Placental pericyte (primary cell): ENCODE measurements around the gene BARX1. TPM values are rescaled to one million over a fixed set of nuclear protein-coding genes. Genes with fewer than 3 reads are reported as not detected.

ENCODE experiments used
- total RNA-seq: library from RNA; depleted of rRNA; stranded (reverse); fragments of >200 nt; gene quantifications from 2 replicates; pipeline ENCODE4 v1.2.3, GENCODE V29; 2012

BARX1 gene, protein sequence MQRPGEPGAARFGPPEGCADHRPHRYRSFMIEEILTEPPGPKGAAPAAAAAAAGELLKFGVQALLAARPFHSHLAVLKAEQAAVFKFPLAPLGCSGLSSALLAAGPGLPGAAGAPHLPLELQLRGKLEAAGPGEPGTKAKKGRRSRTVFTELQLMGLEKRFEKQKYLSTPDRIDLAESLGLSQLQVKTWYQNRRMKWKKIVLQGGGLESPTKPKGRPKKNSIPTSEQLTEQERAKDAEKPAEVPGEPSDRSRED
- total RNA-seq = not detected in 2 replicates

DNA sequence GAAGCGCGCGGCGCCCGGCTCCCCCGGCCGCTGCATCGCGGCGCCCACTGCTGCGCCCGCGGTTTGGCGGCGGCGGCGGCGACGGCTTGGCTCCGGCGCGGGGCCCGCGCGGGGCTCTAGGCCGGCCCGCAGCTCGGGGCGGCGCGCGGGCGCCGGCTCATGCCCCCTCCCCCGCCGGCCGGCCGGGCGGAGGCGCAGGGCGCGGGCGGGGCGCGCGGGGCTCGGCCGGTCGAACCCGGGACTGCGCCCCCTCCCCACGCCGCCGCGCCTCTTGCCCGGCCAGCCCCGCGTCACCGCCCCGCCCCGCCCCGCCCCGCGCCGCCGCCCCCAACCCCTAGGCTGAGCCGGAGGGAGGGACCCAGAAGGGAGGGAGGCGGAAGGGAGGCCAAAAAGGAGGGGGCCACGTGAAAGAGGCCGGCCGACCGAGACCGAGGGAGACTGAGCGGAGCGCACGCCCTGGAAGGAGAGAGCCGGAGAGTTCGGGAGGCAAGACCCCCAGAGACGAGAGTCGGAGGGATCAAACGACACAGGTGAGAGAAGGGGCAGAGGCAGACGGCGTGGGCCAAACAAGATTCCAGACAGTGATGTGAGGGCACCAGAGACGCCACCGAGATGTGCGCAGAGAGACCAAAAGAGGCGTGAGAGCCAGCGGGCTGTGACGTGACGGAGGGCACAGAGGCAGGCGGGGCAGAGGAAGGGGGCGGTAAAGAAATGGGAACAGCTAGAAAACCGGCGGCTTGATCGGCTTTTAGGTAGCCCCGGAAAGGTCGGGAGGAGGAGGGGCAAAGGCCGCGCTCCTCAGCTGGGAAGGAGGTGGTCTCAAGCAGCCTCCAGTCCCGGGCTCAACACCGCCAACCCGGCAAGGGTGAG is at the start of gene BARX1:
BARX1 (minus strand) TSS at position 245 of the 870 bp plus-strand sequence; CDS start at position 36, 209 bp downstream.

Other genes with a start within 250 kb of the BARX1 start
- gene PTPDC1, start 129.1 kb upstream of the BARX1 start, total RNA-seq = 9.2 and 14.6 TPM in 2 replicates